ENCODE data around the gene RAB6B. TPM values are rescaled to one million over a fixed set of nuclear protein-coding genes. Genes with fewer than 3 reads are reported as not detected.

RAB6B gene
- total and polyA plus RNA-seq, 2 of the 8 experiments (the other 6 are each of a cell fraction or from before 2014, with no cell fraction given) = 7.9 to 15.6 TPM

DNA sequence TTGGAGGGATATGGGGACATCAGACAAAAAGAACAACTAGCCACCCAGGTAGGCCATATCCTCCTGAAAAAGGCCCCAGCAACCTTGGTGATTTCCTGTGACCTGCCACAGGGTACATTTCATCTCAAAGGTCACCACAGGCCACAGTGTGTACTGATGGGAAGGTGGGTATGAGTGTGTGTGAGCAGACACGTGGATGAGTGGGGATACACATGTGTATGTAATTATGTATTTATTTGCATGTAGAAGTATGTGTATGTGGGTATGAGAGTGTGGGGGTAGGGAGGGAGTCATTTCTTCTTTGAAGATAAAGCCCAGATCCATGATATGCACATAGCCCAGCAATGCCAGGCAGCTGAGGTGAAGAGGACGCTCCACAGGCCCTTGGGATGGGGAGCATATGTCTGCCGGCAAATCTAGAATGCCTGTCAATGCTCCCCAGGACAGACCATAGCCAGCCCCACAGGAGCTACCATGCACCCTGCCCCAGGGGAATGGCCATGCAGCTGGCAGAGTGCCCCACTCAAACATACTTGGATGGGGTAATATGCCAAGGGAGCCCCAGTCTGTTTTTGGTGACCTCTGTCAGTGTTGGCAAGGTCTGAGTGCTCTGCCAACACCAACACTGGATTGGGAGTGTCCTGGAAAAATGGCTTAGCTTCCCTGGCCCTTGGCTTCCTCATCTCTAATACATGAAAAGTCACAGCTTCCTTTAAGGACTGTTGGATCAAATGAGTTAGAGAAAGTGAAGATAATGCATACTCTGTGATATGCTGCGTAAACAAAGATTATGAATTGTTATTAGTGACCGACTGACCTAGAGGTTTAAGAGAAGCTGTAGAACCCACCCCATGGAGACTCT lies 42.4 kb downstream of the RAB6B start (continued):
- TF ChIP-seq TAF7 (optimal IDR thresholded peaks at IDR 0.05; ENCODE audit: borderline replicate concordance, low read depth, low read length) = no peak
- no peak for TF ChIP-seq YY1 (IDR thresholded peaks at IDR 0.05; ENCODE audit: low read depth, low read length)
- no peak for TF ChIP-seq CBX5 (IDR thresholded peaks at IDR 0.05; ENCODE audit: low read depth, low read length)
- TF ChIP-seq EP300 (IDR thresholded peaks at IDR 0.05; ENCODE audit: borderline replicate concordance in 1 of 2, low read depth in 2 of 2, low read length in 2 of 2) = no peak
- TF ChIP-seq JUND (IDR thresholded peaks at IDR 0.05; ENCODE audit: low read length) = no peak
- TF ChIP-seq PHF8 (conservative IDR thresholded peaks at IDR 0.05; ENCODE audit: low read depth, low read length) = no peak
- no peak for TF ChIP-seq HDAC6 (IDR thresholded peaks at IDR 0.05; ENCODE audit: low read depth, low read length)
- TF ChIP-seq NANOG (IDR thresholded peaks at IDR 0.05; ENCODE audit: insufficient read depth, low read depth, low read length, poor library complexity, severe bottlenecking) = no peak
- TF ChIP-seq JUN (IDR thresholded peaks at IDR 0.05; ENCODE audit: low read depth, low read length) = no peak

Measured in H1 (cell line).